Measurements from ENCODE around the gene RGS10. TPM values are rescaled to one million over a fixed set of nuclear protein-coding genes. Genes with fewer than 3 reads are reported as not detected.

The RGS10 gene
- total RNA-seq, 2 donors from 2014 or later, result 85.2 to 87.7 TPM

GRCh38 chr10:119518176-119518575, 24.3 kb downstream of the RGS10 start:
- ATAC-seq (replicated peaks), result no peak
- Mint-ChIP-seq H3K36me3 (ENCODE audit: low read depth) (peaks cover 88% of the 10 kb centered on the region), H3K9me3 (no peaks in the 10 kb centered on the region), H3K27me3 (no peaks in the 10 kb centered on the region), H3K27ac (peak overlapping the region; percentile 74), H3K4me3 (peak overlapping the region; percentile 73), H3K4me1 (peaks cover 22% of the 10 kb centered on the region)

- ATAC-seq (replicated peaks), result peak; percentile 79
- Mint-ChIP-seq H3K9me3 (no peaks in the 10 kb centered on the region), H3K27me3 (no peaks in the 10 kb centered on the region), H3K36me3 (ENCODE audit: low read depth) (peaks cover 88% of the 10 kb centered on the region), H3K27ac (peak overlapping the region; percentile 74), H3K4me1 (peaks cover 22% of the 10 kb centered on the region), H3K4me3 (peak overlapping the region; percentile 73)
Observed at GRCh38 chr10:119517235-119518141, 25.0 kb downstream of the RGS10 start.

GRCh38 chr10:119516381-119517234, 25.9 kb downstream of the RGS10 start:
- Mint-ChIP-seq H3K4me1 (peaks cover 24% of the 10 kb centered on the region), H3K36me3 (ENCODE audit: low read depth) (peaks cover 88% of the 10 kb centered on the region), H3K4me3 (peak overlapping the region; percentile 73), H3K27ac (peak overlapping the region; percentile 74), H3K27me3 (no peaks in the 10 kb centered on the region), H3K9me3 (no peaks in the 10 kb centered on the region)
- ATAC-seq (replicated peaks), result peak; percentile 91

GRCh38 chr10:119515511-119516045, 26.9 kb downstream of the RGS10 start:
- H3K4me1 Mint-ChIP-seq, result peaks cover 26% of the 10 kb centered on the region
- no peaks in the 10 kb centered on the region for H3K9me3 Mint-ChIP-seq
- no peaks in the 10 kb centered on the region for H3K27me3 Mint-ChIP-seq
- no peak for ATAC-seq (replicated peaks)
- H3K4me3 Mint-ChIP-seq, result no peak overlapping the region
- peaks cover 88% of the 10 kb centered on the region for H3K36me3 Mint-ChIP-seq (ENCODE audit: low read depth)
- no peak overlapping the region for H3K27ac Mint-ChIP-seq

- Mint-ChIP-seq H3K36me3 (ENCODE audit: low read depth) (peaks cover 88% of the 10 kb centered on the region), H3K4me1 (peaks cover 27% of the 10 kb centered on the region), H3K27me3 (no peaks in the 10 kb centered on the region), H3K9me3 (no peaks in the 10 kb centered on the region), H3K4me3 (no peak overlapping the region), H3K27ac (no peak overlapping the region)
- ATAC-seq (replicated peaks), result no peak
Observed at GRCh38 chr10:119514819-119515218, 27.7 kb downstream of the RGS10 start.

GRCh38 chr10:119511828-119512515, 30.5 kb downstream of the RGS10 start:
- H3K9me3 Mint-ChIP-seq, result no peaks in the 10 kb centered on the region
- H3K27me3 Mint-ChIP-seq, result no peaks in the 10 kb centered on the region
- H3K27ac Mint-ChIP-seq, result peak overlapping the region; percentile 7
- H3K36me3 Mint-ChIP-seq (ENCODE audit: low read depth), result peaks cover 93% of the 10 kb centered on the region
- ATAC-seq (replicated peaks), result no peak
- H3K4me3 Mint-ChIP-seq, result no peak overlapping the region
- peaks cover 9% of the 10 kb centered on the region for H3K4me1 Mint-ChIP-seq

- peaks cover 99% of the 10 kb centered on the region for H3K36me3 Mint-ChIP-seq (ENCODE audit: low read depth)
- H3K27ac Mint-ChIP-seq, result peak overlapping the region; percentile 76
- H3K9me3 Mint-ChIP-seq, result no peaks in the 10 kb centered on the region
- no peak for ATAC-seq (replicated peaks)
- peaks cover 14% of the 10 kb centered on the region for H3K4me1 Mint-ChIP-seq
- H3K27me3 Mint-ChIP-seq, result no peaks in the 10 kb centered on the region
- H3K4me3 Mint-ChIP-seq, result no peak overlapping the region
Observed at GRCh38 chr10:119509909-119510451, 32.5 kb downstream of the RGS10 start.

GRCh38 chr10:119507115-119507514, 35.4 kb downstream of the RGS10 start:
- no peaks in the 10 kb centered on the region for H3K9me3 Mint-ChIP-seq

GRCh38 chr10:119505588-119506315, 36.8 kb downstream of the RGS10 start:
- Mint-ChIP-seq H3K36me3 (ENCODE audit: low read depth) (peaks cover 89% of the 10 kb centered on the region), H3K9me3 (no peaks in the 10 kb centered on the region), H3K27me3 (no peaks in the 10 kb centered on the region), H3K4me3 (no peak overlapping the region), H3K4me1 (peaks cover 30% of the 10 kb centered on the region), H3K27ac (peak overlapping the region; percentile 41)
- ATAC-seq (replicated peaks), result no peak

More at GRCh38 chr10:119507115-119507514, 35.4 kb downstream of the RGS10 start:
- no peak for ATAC-seq (replicated peaks)
- no peak overlapping the region for H3K27ac Mint-ChIP-seq
- H3K36me3 Mint-ChIP-seq (ENCODE audit: low read depth), result peaks cover 99% of the 10 kb centered on the region
- H3K4me1 Mint-ChIP-seq, result peaks cover 24% of the 10 kb centered on the region
- no peak overlapping the region for H3K4me3 Mint-ChIP-seq
- no peaks in the 10 kb centered on the region for H3K27me3 Mint-ChIP-seq

GRCh38 chr10:119505131-119505551, 37.4 kb downstream of the RGS10 start:
- Mint-ChIP-seq H3K27ac (no peak overlapping the region), H3K4me1 (peaks cover 30% of the 10 kb centered on the region), H3K36me3 (ENCODE audit: low read depth) (peaks cover 88% of the 10 kb centered on the region), H3K4me3 (no peak overlapping the region), H3K27me3 (no peaks in the 10 kb centered on the region), H3K9me3 (no peaks in the 10 kb centered on the region)
- no peak for ATAC-seq (replicated peaks)

GRCh38 chr10:119504651-119505050, 37.9 kb downstream of the RGS10 start:
- peaks cover 88% of the 10 kb centered on the region for H3K36me3 Mint-ChIP-seq (ENCODE audit: low read depth)
- no peaks in the 10 kb centered on the region for H3K27me3 Mint-ChIP-seq
- no peak overlapping the region for H3K4me3 Mint-ChIP-seq
- H3K4me1 Mint-ChIP-seq, result peaks cover 33% of the 10 kb centered on the region
- H3K27ac Mint-ChIP-seq, result no peak overlapping the region
- no peaks in the 10 kb centered on the region for H3K9me3 Mint-ChIP-seq
- no peak for ATAC-seq (replicated peaks)

GRCh38 chr10:119503821-119504220, 38.7 kb downstream of the RGS10 start:
- peaks cover 88% of the 10 kb centered on the region for H3K36me3 Mint-ChIP-seq (ENCODE audit: low read depth)
- H3K9me3 Mint-ChIP-seq, result no peaks in the 10 kb centered on the region
- ATAC-seq (replicated peaks), result no peak
- H3K27ac Mint-ChIP-seq, result no peak overlapping the region
- no peak overlapping the region for H3K4me3 Mint-ChIP-seq
- H3K4me1 Mint-ChIP-seq, result peaks cover 40% of the 10 kb centered on the region
- H3K27me3 Mint-ChIP-seq, result no peaks in the 10 kb centered on the region

- peaks cover 45% of the 10 kb centered on the region for H3K4me1 Mint-ChIP-seq
- peak overlapping the region; percentile 81 for H3K4me3 Mint-ChIP-seq
- peaks cover 87% of the 10 kb centered on the region for H3K36me3 Mint-ChIP-seq (ENCODE audit: low read depth)
- no peaks in the 10 kb centered on the region for H3K9me3 Mint-ChIP-seq
- no peaks in the 10 kb centered on the region for H3K27me3 Mint-ChIP-seq
- H3K27ac Mint-ChIP-seq, result peak overlapping the region; percentile 97
- no peak for ATAC-seq (replicated peaks)
Observed at GRCh38 chr10:119502618-119503155, 39.8 kb downstream of the RGS10 start.

Data from activated T-helper 17 cell treated with anti-CD3 and anti-CD28 coated beads, Interleukin-2, amount 50 U/mL, for 72 hours (primary cell).